Activated B cell treated with CpG ODN at 0.5 μM for 24 hours (primary cell): ENCODE data around the gene ARL5B. TPM values are rescaled to one million over a fixed set of nuclear protein-coding genes. Genes with fewer than 3 reads are reported as not detected.

Experiments
- ATAC-seq: fragments of 200-7000 bp; cut with Tn5 transposase; one replicate; pipeline ENCODE4 v1.10.0; 2021; ENCODE audit warnings: low read depth, mild to moderate bottlenecking, moderate library complexity
- CTCF ChIA-PET: fragments of 350-600 bp; sonication (Branson Sonifier 250); formaldehyde crosslinking; loops from one replicate; lab custom pipeline; 2021; ENCODE audit warnings: antibody characterized with exemption; lab: Charles Lee
- POLR2A ChIA-PET: fragments of 350-600 bp; sonication (Branson Sonifier 250); formaldehyde crosslinking; loops from one replicate; lab custom pipeline; 2021; ENCODE audit warnings: antibody characterized with exemption; lab: Charles Lee
- DNase-seq: peaks from one replicate; pipeline ENCODE4 v3.0.0; 2022
- H3K27ac Mint-ChIP-seq: one replicate; pipeline ENCODE4 v1.8.0; 2020; ENCODE audit warnings: mixed read lengths
- H3K27me3 Mint-ChIP-seq: one replicate; pipeline ENCODE4 v1.8.0; 2021; ENCODE audit warnings: mixed read lengths
- H3K36me3 Mint-ChIP-seq: one replicate; pipeline ENCODE4 v1.8.0; 2021; ENCODE audit warnings: low read depth, mixed read lengths
- H3K4me1 Mint-ChIP-seq: one replicate; pipeline ENCODE4 v1.8.0; 2021; ENCODE audit warnings: mixed read lengths
- H3K4me3 Mint-ChIP-seq: one replicate; pipeline ENCODE4 v1.8.0; 2020; ENCODE audit warnings: mild to moderate bottlenecking, mixed read lengths
- H3K9me3 Mint-ChIP-seq: one replicate; pipeline ENCODE4 v1.8.0; 2020; ENCODE audit warnings: mixed read lengths
- intact Hi-C: fragments of 100-400 bp; cut with micrococcal nuclease; formaldehyde crosslinking; loops from one replicate; pipeline ENCODE4 v1.15.1; 2024
- total RNA-seq: library from RNA; stranded (reverse); gene quantifications from 2 replicates; pipeline ENCODE4 v1.2.3, GENCODE V29; 2022
- TF ChIP-seq, protein P1 (sequence below): fragments of 200-600 bp; IDR thresholded peaks from one replicate; pipeline ENCODE4 v1.8.0; 2022; ENCODE audit warnings: antibody characterized with exemption, mild to moderate bottlenecking

Gene ARL5B
- total RNA-seq, 1 donor from 2014 or later, result 10.6 TPM

DNA sequence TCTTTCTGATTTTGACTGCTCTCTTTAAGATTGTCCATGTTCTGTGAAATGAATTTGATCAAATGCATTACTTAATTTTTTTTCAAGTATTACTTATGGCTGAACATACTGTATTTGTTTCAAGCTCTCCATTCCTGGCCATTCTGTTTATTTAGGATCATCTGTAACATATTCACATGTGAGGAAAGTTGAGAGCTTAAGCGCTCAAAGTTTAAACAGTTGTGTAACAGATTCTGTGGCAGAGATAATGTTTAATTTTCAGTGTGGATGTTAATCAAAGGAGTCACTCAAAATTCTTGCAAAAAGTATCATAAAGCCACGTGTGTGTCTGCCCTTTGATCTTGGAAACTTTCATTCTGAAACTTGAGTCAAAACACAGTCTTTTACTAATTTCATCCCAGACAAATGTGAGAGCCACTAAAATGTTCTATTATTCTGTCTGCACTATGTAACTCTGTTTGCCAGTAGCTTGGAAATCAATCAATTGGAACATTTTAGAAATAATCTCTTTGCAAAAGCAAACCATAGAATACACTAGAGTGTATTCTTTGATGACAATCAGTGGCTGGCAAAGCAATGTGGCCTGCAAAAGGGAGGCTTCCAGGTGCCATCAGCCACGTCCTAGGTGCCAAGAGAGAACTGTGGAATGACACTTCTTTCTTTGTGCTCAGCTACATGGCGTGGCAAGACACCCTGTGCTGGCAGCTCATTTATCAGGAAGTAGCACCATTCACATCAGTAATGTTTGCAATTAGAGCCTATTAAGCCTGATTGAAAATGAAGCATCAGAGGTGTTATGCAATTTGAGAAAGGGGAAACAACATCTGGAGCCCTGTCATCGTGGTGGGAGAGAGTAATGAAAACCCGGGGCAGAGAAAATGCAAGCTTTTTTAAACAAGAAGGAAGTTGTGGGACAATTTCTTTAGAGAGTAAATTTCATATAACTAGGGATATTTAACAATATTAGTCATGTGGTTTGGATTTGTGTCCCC lies 40.9 kb downstream of the ARL5B start:
- CTCF ChIA-PET, result no interaction called here
- no peak overlapping the region for H3K4me3 Mint-ChIP-seq
- no peak for DNase-seq
- no peaks in the 10 kb centered on the region for H3K4me1 Mint-ChIP-seq
- intact Hi-C loops, result no loop called here
- TF ChIP-seq, protein P1, sequence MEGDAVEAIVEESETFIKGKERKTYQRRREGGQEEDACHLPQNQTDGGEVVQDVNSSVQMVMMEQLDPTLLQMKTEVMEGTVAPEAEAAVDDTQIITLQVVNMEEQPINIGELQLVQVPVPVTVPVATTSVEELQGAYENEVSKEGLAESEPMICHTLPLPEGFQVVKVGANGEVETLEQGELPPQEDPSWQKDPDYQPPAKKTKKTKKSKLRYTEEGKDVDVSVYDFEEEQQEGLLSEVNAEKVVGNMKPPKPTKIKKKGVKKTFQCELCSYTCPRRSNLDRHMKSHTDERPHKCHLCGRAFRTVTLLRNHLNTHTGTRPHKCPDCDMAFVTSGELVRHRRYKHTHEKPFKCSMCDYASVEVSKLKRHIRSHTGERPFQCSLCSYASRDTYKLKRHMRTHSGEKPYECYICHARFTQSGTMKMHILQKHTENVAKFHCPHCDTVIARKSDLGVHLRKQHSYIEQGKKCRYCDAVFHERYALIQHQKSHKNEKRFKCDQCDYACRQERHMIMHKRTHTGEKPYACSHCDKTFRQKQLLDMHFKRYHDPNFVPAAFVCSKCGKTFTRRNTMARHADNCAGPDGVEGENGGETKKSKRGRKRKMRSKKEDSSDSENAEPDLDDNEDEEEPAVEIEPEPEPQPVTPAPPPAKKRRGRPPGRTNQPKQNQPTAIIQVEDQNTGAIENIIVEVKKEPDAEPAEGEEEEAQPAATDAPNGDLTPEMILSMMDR, result no peak
- no peaks in the 10 kb centered on the region for H3K9me3 Mint-ChIP-seq
- POLR2A ChIA-PET, result no interaction called here
- no peaks in the 10 kb centered on the region for H3K36me3 Mint-ChIP-seq
- H3K27ac Mint-ChIP-seq, result no peak overlapping the region
- no peaks in the 10 kb centered on the region for H3K27me3 Mint-ChIP-seq
- no peak for ATAC-seq

DNA sequence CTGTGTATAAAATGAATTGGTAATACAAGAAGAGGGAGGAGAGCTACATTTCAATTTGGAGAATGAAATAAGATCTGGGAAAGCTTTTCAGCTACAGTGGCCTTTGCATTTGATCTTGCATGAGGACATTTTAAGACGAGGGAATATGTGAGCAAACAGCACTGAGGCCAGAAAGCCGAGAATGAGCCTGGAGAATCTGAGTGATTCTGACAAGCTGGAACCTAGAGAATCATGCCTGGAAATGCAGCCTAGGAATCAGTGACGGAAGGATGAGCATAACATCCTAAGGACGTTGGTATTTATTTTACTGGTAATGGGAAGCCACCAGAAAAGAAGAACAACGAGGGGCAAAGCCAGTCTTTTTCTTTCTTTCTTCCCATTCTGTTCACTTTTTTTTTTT lies 44.3 kb downstream of the ARL5B start:
- TF ChIP-seq, protein P1, result no peak
- DNase-seq, result no peak
- POLR2A ChIA-PET, result no interaction called here
- no peak overlapping the region for H3K4me3 Mint-ChIP-seq
- no peaks in the 10 kb centered on the region for H3K27me3 Mint-ChIP-seq
- H3K27ac Mint-ChIP-seq, result no peak overlapping the region
- no peaks in the 10 kb centered on the region for H3K36me3 Mint-ChIP-seq
- no peaks in the 10 kb centered on the region for H3K9me3 Mint-ChIP-seq
- CTCF ChIA-PET, result no interaction called here
- no peaks in the 10 kb centered on the region for H3K4me1 Mint-ChIP-seq
- no peak for ATAC-seq
- intact Hi-C loops, result no loop called here

- H3K4me3 Mint-ChIP-seq, result no peak overlapping the region
- H3K27me3 Mint-ChIP-seq, result no peaks in the 10 kb centered on the region
- ChIA-PET CTCF (no interaction called here), POLR2A (no interaction called here)
- no peak overlapping the region for H3K27ac Mint-ChIP-seq
- TF ChIP-seq, protein P1, result no peak
- no peaks in the 10 kb centered on the region for H3K36me3 Mint-ChIP-seq
- intact Hi-C loops, result no loop called here
- ATAC-seq, result no peak
- no peaks in the 10 kb centered on the region for H3K4me1 Mint-ChIP-seq
- H3K9me3 Mint-ChIP-seq, result no peaks in the 10 kb centered on the region
- DNase-seq, result no peak
Measured at GRCh38 chr10:18710201-18710653, 51.0 kb downstream of the ARL5B start.

- DNase-seq, result no peak
- no peaks in the 10 kb centered on the region for H3K27me3 Mint-ChIP-seq
- TF ChIP-seq, protein P1, result no peak
- H3K36me3 Mint-ChIP-seq, result no peaks in the 10 kb centered on the region
- ChIA-PET CTCF (no interaction called here), POLR2A (no interaction called here)
- no peak overlapping the region for H3K27ac Mint-ChIP-seq
- intact Hi-C loops, result no loop called here
- no peak overlapping the region for H3K4me3 Mint-ChIP-seq
- ATAC-seq, result no peak
- no peaks in the 10 kb centered on the region for H3K9me3 Mint-ChIP-seq
- H3K4me1 Mint-ChIP-seq, result no peaks in the 10 kb centered on the region
Measured at GRCh38 chr10:18713077-18713476, 53.8 kb downstream of the ARL5B start.

DNA sequence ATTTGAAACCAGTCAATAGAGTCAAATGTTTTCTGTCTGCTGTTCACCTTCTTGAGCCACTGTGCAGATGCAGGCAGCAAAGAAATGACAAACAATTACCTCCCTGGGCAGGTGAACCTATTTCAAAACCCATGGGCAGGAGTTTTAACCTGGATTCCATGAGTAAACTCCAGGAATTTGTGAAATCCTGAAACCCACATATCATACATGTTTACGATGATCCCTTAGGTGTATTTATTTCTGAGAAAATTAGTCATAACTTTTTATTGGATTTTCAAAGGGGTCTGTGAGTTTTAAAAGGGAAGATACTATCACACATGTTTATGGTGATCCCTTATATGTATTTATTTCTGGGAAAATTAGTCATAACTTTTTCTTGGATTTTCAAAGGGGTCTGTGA lies 59.8 kb downstream of the ARL5B start:
- no peak overlapping the region for H3K4me3 Mint-ChIP-seq
- H3K27ac Mint-ChIP-seq, result no peak overlapping the region
- ChIA-PET POLR2A (no interaction called here), CTCF (no interaction called here)
- no peaks in the 10 kb centered on the region for H3K9me3 Mint-ChIP-seq
- intact Hi-C loops, result no loop called here
- no peaks in the 10 kb centered on the region for H3K27me3 Mint-ChIP-seq
- ATAC-seq, result no peak
- TF ChIP-seq, protein P1, result no peak
- H3K4me1 Mint-ChIP-seq, result no peaks in the 10 kb centered on the region
- H3K36me3 Mint-ChIP-seq, result no peaks in the 10 kb centered on the region
- DNase-seq, result no peak
